Measurements from ENCODE around the gene RAPGEF6.
A peak's percentile ranks its signal among the peaks of the same experiment; 100 is the strongest.

Gene RAPGEF6

GRCh38 chr5:131377785-131378325 lies 257.2 kb downstream of the RAPGEF6 start:
- no peaks in the 10 kb centered on the region for H3K9me3 Mint-ChIP-seq
- H3K27ac Mint-ChIP-seq (ENCODE audit: low read depth) = peak overlapping the region; percentile 89
- H3K4me1 Mint-ChIP-seq = peaks cover 77% of the 10 kb centered on the region
- no peak for ATAC-seq (replicated peaks; ENCODE audit: extremely low read depth, poor library complexity, severe bottlenecking)
- H3K4me3 Mint-ChIP-seq = no peak overlapping the region
- no peak for DNase-seq (ENCODE audit: low spot score in 2 of 2)
- peaks cover 40% of the 10 kb centered on the region for H3K36me3 Mint-ChIP-seq (ENCODE audit: insufficient read depth)
- H3K27me3 Mint-ChIP-seq = no peaks in the 10 kb centered on the region

GRCh38 chr5:131377346-131377745 lies 257.7 kb downstream of the RAPGEF6 start:
- no peaks in the 10 kb centered on the region for H3K9me3 Mint-ChIP-seq
- DNase-seq (ENCODE audit: low spot score in 2 of 2) (no peak), ATAC-seq (replicated peaks; ENCODE audit: extremely low read depth, poor library complexity, severe bottlenecking) (no peak)
- H3K36me3 Mint-ChIP-seq (ENCODE audit: insufficient read depth) = peaks cover 39% of the 10 kb centered on the region
- H3K27me3 Mint-ChIP-seq = no peaks in the 10 kb centered on the region
- peaks cover 74% of the 10 kb centered on the region for H3K4me1 Mint-ChIP-seq
- H3K4me3 Mint-ChIP-seq = no peak overlapping the region
- H3K27ac Mint-ChIP-seq (ENCODE audit: low read depth) = peak overlapping the region; percentile 89

- peaks cover 34% of the 10 kb centered on the region for H3K36me3 Mint-ChIP-seq (ENCODE audit: insufficient read depth)
- peak overlapping the region; percentile 49 for H3K4me3 Mint-ChIP-seq
- no peak for ATAC-seq (replicated peaks; ENCODE audit: extremely low read depth, poor library complexity, severe bottlenecking)
- H3K27me3 Mint-ChIP-seq = no peaks in the 10 kb centered on the region
- peaks cover 72% of the 10 kb centered on the region for H3K4me1 Mint-ChIP-seq
- DNase-seq (ENCODE audit: low spot score in 2 of 2) = no peak
- no peaks in the 10 kb centered on the region for H3K9me3 Mint-ChIP-seq
- H3K27ac Mint-ChIP-seq (ENCODE audit: low read depth) = peak overlapping the region; percentile 89
These were observed 259.7 kb downstream of the RAPGEF6 start for GRCh38 chr5:131375351-131375750.
